Suprapubic skin (tissue), 4 donors: ENCODE results near the gene RBMS3. TPM values are rescaled to one million over a fixed set of nuclear protein-coding genes. Genes with fewer than 3 reads are reported as not detected.

Experiments
- DNase-seq, 2 donors: peaks; one replicate each; pipeline ENCODE4 v3.0.0-alpha.2; 2019; ENCODE audit warnings: low spot score in 2 of 2
- H3K27ac ChIP-seq: fragments of 200-600 bp; sonication (generic); one replicate; pipeline ENCODE4 v1.5.1; 2019
- H3K27me3 ChIP-seq: fragments of 200-600 bp; sonication (generic); one replicate; pipeline ENCODE4 v1.5.1; 2019
- H3K36me3 ChIP-seq: fragments of 200-600 bp; sonication (generic); one replicate; pipeline ENCODE4 v1.5.1; 2019
- H3K4me1 ChIP-seq: fragments of 200-600 bp; sonication (generic); one replicate; pipeline ENCODE4 v1.5.1; 2019
- H3K4me3 ChIP-seq: fragments of 200-600 bp; sonication (generic); one replicate; pipeline ENCODE4 v1.5.1; 2019; ENCODE audit warnings: mild to moderate bottlenecking
- H3K9me3 ChIP-seq: fragments of 200-600 bp; sonication (generic); one replicate; pipeline ENCODE4 v1.5.1; 2019
- CTCF ChIP-seq, 2 donors: fragments of 200-600 bp in 1 of 2; fragments of 450-650 bp in 1 of 2; sonication (generic) in 1 of 2; IDR thresholded peaks; one replicate each; pipeline ENCODE4 v1.5.1; 2016 to 2019; ENCODE audit warnings: antibody characterized with exemption in 2 of 2, mild to moderate bottlenecking in 1 of 2, moderate library complexity in 1 of 2
- EP300 ChIP-seq: sonication (generic); formaldehyde crosslinking; IDR thresholded peaks from one replicate; pipeline ENCODE4 v1.6.1; 2017; ENCODE audit warnings: antibody characterized with exemption
- POLR2A ChIP-seq, 2 donors: fragments of 450-650 bp; IDR thresholded peaks; one replicate each; pipeline ENCODE4 v1.6.1; 2017; ENCODE audit warnings: antibody characterized with exemption in 2 of 2, mild to moderate bottlenecking in 2 of 2, moderate library complexity in 2 of 2
- POLR2AphosphoS5 ChIP-seq, 3 donors: sonication (generic); formaldehyde crosslinking; IDR thresholded peaks; one replicate each; pipeline ENCODE4 v1.6.1; 2017; ENCODE audit warnings: antibody characterized with exemption in 3 of 3
- WGBS: methylation state at CpG from one replicate; pipeline ENCODE4 v1.1.5; 2018; 5-methylcytosine and 5-hydroxymethylcytosine counted together
- total RNA-seq, 4 donors: library from RNA; depleted of rRNA; stranded (reverse); fragments of >200 nt; gene quantifications; one replicate each; pipeline ENCODE4 v1.1.0, GENCODE V29; 2016

Gene RBMS3
- total RNA-seq, 4 donors from 2014 or later, result 7.7 to 23.4 (median 11.9) TPM

GRCh38 chr3:29363110-29363509 is 82.2 kb downstream of the RBMS3 start:
- TF ChIP-seq CTCF (IDR thresholded peaks at IDR 0.05) (no peak), EP300 (no peak), POLR2A (IDR thresholded peaks at IDR 0.05) (no peak), POLR2AphosphoS5 (IDR thresholded peaks at IDR 0.05) (no peak)
- no peak overlapping the region for H3K27ac ChIP-seq
- DNase-seq, result no peak
- H3K36me3 ChIP-seq, result no peaks in the 10 kb centered on the region
- no peak overlapping the region for H3K4me3 ChIP-seq
- no peaks in the 10 kb centered on the region for H3K27me3 ChIP-seq
- no peaks in the 10 kb centered on the region for H3K9me3 ChIP-seq
- no peaks in the 10 kb centered on the region for H3K4me1 ChIP-seq
- 68% methylated on average over 2 of the region's 2 CpGs for WGBS

- no peaks in the 10 kb centered on the region for H3K9me3 ChIP-seq
- TF ChIP-seq CTCF (IDR thresholded peaks at IDR 0.05) (no peak), POLR2A (IDR thresholded peaks at IDR 0.05) (no peak), POLR2AphosphoS5 (IDR thresholded peaks at IDR 0.05) (no peak)
- DNase-seq, result no peak
- H3K4me3 ChIP-seq, result no peak overlapping the region
- no peak overlapping the region for H3K27ac ChIP-seq
- no peaks in the 10 kb centered on the region for H3K27me3 ChIP-seq
- no peaks in the 10 kb centered on the region for H3K36me3 ChIP-seq
- H3K4me1 ChIP-seq, result no peaks in the 10 kb centered on the region
- WGBS, result 78% methylated on average over 4 of the region's 4 CpGs
Measured at GRCh38 chr3:29370021-29370420, 89.2 kb downstream of the RBMS3 start.

GRCh38 chr3:29370476-29371420 is 89.9 kb downstream of the RBMS3 start:
- Histone ChIP-seq H3K27ac (no peak overlapping the region), H3K36me3 (no peaks in the 10 kb centered on the region), H3K4me3 (no peak overlapping the region), H3K4me1 (no peaks in the 10 kb centered on the region), H3K27me3 (no peaks in the 10 kb centered on the region), H3K9me3 (no peaks in the 10 kb centered on the region)
- TF ChIP-seq POLR2AphosphoS5 (IDR thresholded peaks at IDR 0.05) (no peak), EP300 (no peak), CTCF (IDR thresholded peaks at IDR 0.05) (no peak), POLR2A (IDR thresholded peaks at IDR 0.05) (no peak)
- 58% methylated on average over 4 of the region's 4 CpGs for WGBS
- no peak for DNase-seq

GRCh38 chr3:29373131-29373680 is 92.3 kb downstream of the RBMS3 start:
- TF ChIP-seq POLR2A (IDR thresholded peaks at IDR 0.05), result no peak
- TF ChIP-seq POLR2AphosphoS5 (IDR thresholded peaks at IDR 0.05), result no peak
- TF ChIP-seq CTCF (IDR thresholded peaks at IDR 0.05), result no peak
- TF ChIP-seq EP300, result no peak
- H3K4me1 ChIP-seq, result no peaks in the 10 kb centered on the region
- DNase-seq, result no peak
- no peak overlapping the region for H3K4me3 ChIP-seq
- no peak overlapping the region for H3K27ac ChIP-seq
- no peaks in the 10 kb centered on the region for H3K9me3 ChIP-seq
- H3K27me3 ChIP-seq, result no peaks in the 10 kb centered on the region
- H3K36me3 ChIP-seq, result no peaks in the 10 kb centered on the region

GRCh38 chr3:29374226-29374625 is 93.4 kb downstream of the RBMS3 start:
- TF ChIP-seq POLR2A (IDR thresholded peaks at IDR 0.05), result no peak
- TF ChIP-seq EP300, result no peak
- TF ChIP-seq CTCF (IDR thresholded peaks at IDR 0.05), result no peak
- no peak for TF ChIP-seq POLR2AphosphoS5 (IDR thresholded peaks at IDR 0.05)
- no peak for DNase-seq
- H3K27me3 ChIP-seq, result no peaks in the 10 kb centered on the region

More at GRCh38 chr3:29374226-29374625, 93.4 kb downstream of the RBMS3 start:
- no peaks in the 10 kb centered on the region for H3K9me3 ChIP-seq
- no peak overlapping the region for H3K27ac ChIP-seq
- no peak overlapping the region for H3K4me3 ChIP-seq
- no peaks in the 10 kb centered on the region for H3K36me3 ChIP-seq
- H3K4me1 ChIP-seq, result no peaks in the 10 kb centered on the region
